Ectodermal cell (in vitro differentiated cells): ENCODE data around the gene DBET.
"Not testable (repeated sequence)": the region's sequence is repeated elsewhere in the genome, so short reads cannot be mapped to it uniquely, and the experiment has no call there.

Experiments used
- H3K27ac ChIP-seq: 2 replicates; pipeline ENCODE4 v1.7.0; 2013; ENCODE audit warnings: mild to moderate bottlenecking, low read depth, low read length; ENCODE audit not compliant: insufficient read depth, poor library complexity, severe bottlenecking
- H3K27me3 ChIP-seq: 2 replicates; pipeline ENCODE4 v1.7.0; 2013; ENCODE audit warnings: mild to moderate bottlenecking, low read length; ENCODE audit not compliant: insufficient read depth, control insufficient read depth, poor library complexity, severe bottlenecking
- H3K36me3 ChIP-seq: one replicate; pipeline ENCODE4 v1.7.0; 2013; ENCODE audit warnings: low read length; ENCODE audit not compliant: control insufficient read depth, insufficient read depth
- H3K4me1 ChIP-seq: one replicate; pipeline ENCODE4 v1.7.0; 2013; ENCODE audit warnings: low read length; ENCODE audit not compliant: control insufficient read depth, insufficient read depth
- H3K4me3 ChIP-seq: 2 replicates; pipeline ENCODE4 v1.7.0; 2013; ENCODE audit warnings: low read depth, low read length, control low read depth; ENCODE audit not compliant: insufficient read depth
- H3K9me3 ChIP-seq: 2 replicates; pipeline ENCODE4 v1.7.0; 2013; ENCODE audit warnings: mild to moderate bottlenecking, low read length, moderate library complexity; ENCODE audit not compliant: control insufficient read depth
- WGBS, 2 experiments: methylation state at CpG; one replicate each; pipeline ENCODE4 v1.1.7; 2013; ENCODE audit warnings: missing lambda C conversion rate in 2 of 2; 5-methylcytosine and 5-hydroxymethylcytosine counted together

Gene DBET

GRCh38 chr4:190058997-190059396 lies 5.3 kb upstream of the DBET start:
- H3K27ac ChIP-seq, H3K27me3 ChIP-seq, H3K36me3 ChIP-seq, H3K9me3 ChIP-seq, H3K4me1 ChIP-seq, H3K4me3 ChIP-seq: not testable (repeated sequence)
- WGBS, 2 experiments = 53 to 64% methylated on average over 3 to 4 of the region's 4 CpGs

GRCh38 chr4:190064805-190065204 lies 503 bp downstream of the DBET start:
- not testable (repeated sequence) for H3K4me3 ChIP-seq, H3K9me3 ChIP-seq, H3K27ac ChIP-seq, H3K36me3 ChIP-seq, H3K4me1 ChIP-seq, H3K27me3 ChIP-seq
- 67 to 78% methylated on average over 2 to 3 of the region's 3 CpGs for WGBS, 2 experiments

GRCh38 chr4:190068351-190068750 lies 4.0 kb downstream of the DBET start:
- H3K27me3 ChIP-seq, H3K4me1 ChIP-seq, H3K9me3 ChIP-seq, H3K27ac ChIP-seq, H3K36me3 ChIP-seq, H3K4me3 ChIP-seq: not testable (repeated sequence)
- WGBS, 2 experiments = 72 to 74% methylated on average over 28 to 35 of the region's 45 CpGs

GRCh38 chr4:190093052-190093451 lies 28.8 kb downstream of the DBET start:
- H3K36me3 ChIP-seq, H3K27ac ChIP-seq, H3K27me3 ChIP-seq, H3K4me3 ChIP-seq, H3K4me1 ChIP-seq, H3K9me3 ChIP-seq: not testable (repeated sequence)
- no CpG with 5 or more reads among the region's 27 CpGs for WGBS, 2 experiments

- not testable (repeated sequence) for H3K27me3 ChIP-seq, H3K9me3 ChIP-seq, H3K4me3 ChIP-seq, H3K36me3 ChIP-seq, H3K27ac ChIP-seq, H3K4me1 ChIP-seq
- no CpG with 5 or more reads among the region's 1 CpG for WGBS, 2 experiments
These were observed 29.7 kb downstream of the DBET start for GRCh38 chr4:190094031-190094430.

- no CpG with 5 or more reads among the region's 6 CpGs for WGBS, 2 experiments
- H3K4me1 ChIP-seq, H3K9me3 ChIP-seq, H3K27ac ChIP-seq, H3K27me3 ChIP-seq, H3K36me3 ChIP-seq, H3K4me3 ChIP-seq: not testable (repeated sequence)
These were observed 31.0 kb downstream of the DBET start for GRCh38 chr4:190095335-190095734.

- not testable (repeated sequence) for H3K9me3 ChIP-seq, H3K36me3 ChIP-seq, H3K27me3 ChIP-seq, H3K4me3 ChIP-seq, H3K4me1 ChIP-seq, H3K27ac ChIP-seq
- WGBS, 2 experiments = 64% methylated on average over 1 of the region's 2 CpGs; no CpG with 5 or more reads in 1 of the 2 experiments
These were observed 35.3 kb downstream of the DBET start for GRCh38 chr4:190099605-190100004.

- not testable (repeated sequence) for H3K4me3 ChIP-seq, H3K9me3 ChIP-seq, H3K4me1 ChIP-seq, H3K27me3 ChIP-seq, H3K36me3 ChIP-seq, H3K27ac ChIP-seq
- WGBS, 2 experiments = no CpG with 5 or more reads among the region's 1 CpG
These were observed 37.2 kb downstream of the DBET start for GRCh38 chr4:190101525-190101924.

GRCh38 chr4:190106191-190106590 lies 41.9 kb downstream of the DBET start:
- not testable (repeated sequence) for H3K36me3 ChIP-seq, H3K4me3 ChIP-seq, H3K27ac ChIP-seq, H3K27me3 ChIP-seq, H3K4me1 ChIP-seq
- whole genome bisulfite sequencing, 2 experiments = 44 to 51% methylated on average over 3 of the region's 3 CpGs
- peaks cover 35% of the 10 kb centered on the region for H3K9me3 ChIP-seq

GRCh38 chr4:190106611-190107480 lies 42.5 kb downstream of the DBET start:
- H3K27ac ChIP-seq, H3K27me3 ChIP-seq, H3K4me1 ChIP-seq, H3K36me3 ChIP-seq, H3K4me3 ChIP-seq: not testable (repeated sequence)
- WGBS, 2 experiments = 52 to 55% methylated on average over 7 of the region's 7 CpGs
- H3K9me3 ChIP-seq = peaks cover 42% of the 10 kb centered on the region
